Upper lobe of left lung (tissue), 4 donors: ENCODE measurements around the gene GTSE1.

Source experiments
- POLR2A ChIP-seq, 4 donors: fragments of 450-650 bp; IDR thresholded peaks; one replicate each; pipeline ENCODE4 v1.5.1; 2016 to 2017; ENCODE audit warnings: antibody characterized with exemption in 4 of 4, mild to moderate bottlenecking in 2 of 4
- POLR2AphosphoS5 ChIP-seq, 2 donors: sonication (generic); formaldehyde crosslinking; IDR thresholded peaks; one replicate each; pipeline ENCODE4 v1.5.1; 2017; ENCODE audit warnings: antibody characterized with exemption in 2 of 2
- TF ChIP-seq, protein P1 (sequence below), 6 experiments: fragments of 450-650 bp in 4 of 6; fragments of 200-600 bp in 2 of 6; sonication (generic) in 2 of 6; IDR thresholded peaks; one replicate each; pipeline ENCODE4 v1.5.1; 2016 to 2019; ENCODE audit warnings: antibody characterized with exemption in 6 of 6

DNA sequence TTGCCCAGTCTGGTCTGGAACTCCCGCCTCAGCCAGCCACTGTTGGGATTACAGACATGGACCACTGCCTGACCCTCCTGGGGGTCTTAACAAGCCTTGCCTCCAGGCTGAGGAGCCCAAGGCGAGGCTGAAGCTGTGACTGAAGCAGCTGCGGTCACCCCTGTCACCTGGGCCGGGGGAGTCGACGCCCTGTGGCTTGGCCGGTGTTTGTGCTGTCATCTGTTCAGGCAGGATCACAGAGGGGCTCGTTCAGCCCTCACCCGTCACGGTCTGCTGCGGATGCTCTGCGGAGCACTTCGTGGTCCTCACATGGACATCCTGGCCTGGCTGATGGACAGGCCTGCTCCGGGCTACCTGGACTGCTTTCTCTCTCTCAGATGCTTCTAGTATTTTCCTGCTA, 62.7 kb downstream of the GTSE1 start:
- TF ChIP-seq, protein P1, sequence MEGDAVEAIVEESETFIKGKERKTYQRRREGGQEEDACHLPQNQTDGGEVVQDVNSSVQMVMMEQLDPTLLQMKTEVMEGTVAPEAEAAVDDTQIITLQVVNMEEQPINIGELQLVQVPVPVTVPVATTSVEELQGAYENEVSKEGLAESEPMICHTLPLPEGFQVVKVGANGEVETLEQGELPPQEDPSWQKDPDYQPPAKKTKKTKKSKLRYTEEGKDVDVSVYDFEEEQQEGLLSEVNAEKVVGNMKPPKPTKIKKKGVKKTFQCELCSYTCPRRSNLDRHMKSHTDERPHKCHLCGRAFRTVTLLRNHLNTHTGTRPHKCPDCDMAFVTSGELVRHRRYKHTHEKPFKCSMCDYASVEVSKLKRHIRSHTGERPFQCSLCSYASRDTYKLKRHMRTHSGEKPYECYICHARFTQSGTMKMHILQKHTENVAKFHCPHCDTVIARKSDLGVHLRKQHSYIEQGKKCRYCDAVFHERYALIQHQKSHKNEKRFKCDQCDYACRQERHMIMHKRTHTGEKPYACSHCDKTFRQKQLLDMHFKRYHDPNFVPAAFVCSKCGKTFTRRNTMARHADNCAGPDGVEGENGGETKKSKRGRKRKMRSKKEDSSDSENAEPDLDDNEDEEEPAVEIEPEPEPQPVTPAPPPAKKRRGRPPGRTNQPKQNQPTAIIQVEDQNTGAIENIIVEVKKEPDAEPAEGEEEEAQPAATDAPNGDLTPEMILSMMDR (IDR thresholded peaks at IDR 0.05), result no peak
- TF ChIP-seq POLR2A (IDR thresholded peaks at IDR 0.05), result no peak
- TF ChIP-seq POLR2AphosphoS5 (IDR thresholded peaks at IDR 0.05), result no peak
